DMS79 (cell line): Measurements from ENCODE around the gene CTNNA2.

ENCODE experiments used
- DNase-seq: peaks from one replicate; lab custom pipeline; 2025; lab: John Stamatoyannopoulos, UW

The CTNNA2 gene

DNA sequence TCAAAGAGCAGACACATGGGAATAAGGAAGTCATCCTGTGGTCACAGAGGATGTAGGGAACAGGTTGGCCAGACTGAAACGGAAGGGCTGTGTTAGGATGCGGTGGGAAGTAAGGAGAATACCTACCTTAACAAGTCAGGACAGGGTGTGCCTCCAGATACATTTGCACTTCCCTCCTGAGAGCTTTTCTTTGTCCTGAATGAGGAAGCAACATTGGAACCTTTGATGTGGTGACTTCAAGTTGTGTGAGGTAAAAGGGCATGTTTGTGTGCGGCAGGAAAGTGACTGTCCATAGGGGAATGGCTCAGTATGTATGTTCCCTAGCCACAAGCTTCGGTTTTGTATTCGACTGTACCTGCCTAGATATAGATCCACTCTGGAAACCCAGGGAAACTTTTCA is 816.6 kb downstream of the CTNNA2 start:
- DNase-seq = no peak

DNA sequence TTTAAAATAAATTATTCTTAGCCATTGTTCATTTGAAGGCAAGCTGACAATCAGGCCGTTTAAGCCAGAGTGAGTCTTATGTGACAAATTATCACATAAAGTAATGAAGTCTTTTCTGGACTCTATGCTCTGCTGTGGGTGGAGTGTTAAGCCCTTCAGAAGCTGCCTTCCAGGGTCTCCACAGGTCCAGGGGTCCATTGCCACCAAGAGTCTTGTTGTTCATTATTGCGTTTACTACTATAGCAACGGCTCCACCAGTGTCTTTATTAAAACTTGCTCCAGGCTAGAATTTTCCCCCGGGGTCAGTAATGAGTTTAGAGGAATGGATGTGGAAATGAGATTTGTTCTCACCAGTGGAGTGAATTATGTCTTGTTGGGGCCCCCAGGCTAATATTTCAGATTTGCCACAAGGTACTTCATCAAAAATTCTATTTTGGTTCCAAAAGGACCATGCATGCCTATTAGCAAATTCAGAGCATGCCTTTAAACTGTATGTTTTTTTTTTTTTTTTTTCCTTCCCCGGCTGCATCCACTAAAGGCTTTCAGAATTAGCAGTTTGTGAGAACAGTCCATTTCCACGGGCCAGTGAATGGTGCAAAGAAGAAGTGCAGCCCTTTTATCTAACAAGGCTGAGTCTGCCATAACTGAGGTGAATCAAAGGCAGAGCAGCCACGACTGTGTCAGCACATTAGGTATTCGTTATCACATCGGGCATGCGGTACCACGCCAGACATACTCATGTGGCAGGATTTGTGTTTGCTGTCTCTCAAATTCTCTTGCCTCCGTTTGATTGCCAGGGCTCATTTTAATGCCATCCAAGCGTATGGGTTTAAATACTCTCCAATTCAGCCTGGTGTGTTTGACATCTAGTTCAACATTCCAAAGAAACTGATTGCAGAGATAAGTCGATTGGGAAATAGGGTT is 817.9 kb downstream of the CTNNA2 start:
- DNase-seq = no peak

DNA sequence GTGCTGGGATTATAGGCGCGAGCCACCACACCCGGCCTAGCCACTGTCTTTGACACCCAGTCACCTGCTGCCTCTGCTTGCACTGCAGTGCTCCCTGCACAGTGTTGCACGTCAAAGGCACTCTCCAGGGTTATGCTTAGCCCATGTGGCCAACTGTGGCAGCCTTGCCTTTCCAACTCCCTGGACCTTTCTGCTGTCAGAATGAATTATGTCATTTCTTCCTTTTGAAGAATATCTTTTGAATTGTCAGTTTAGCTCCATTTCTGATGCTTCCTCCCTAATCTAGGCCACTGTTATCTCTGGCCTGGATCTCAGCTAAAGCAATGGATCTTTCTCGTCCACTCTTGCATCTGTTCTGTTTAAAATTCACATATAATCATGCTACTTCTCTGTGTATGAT is 821.0 kb downstream of the CTNNA2 start:
- no peak for DNase-seq

DNA sequence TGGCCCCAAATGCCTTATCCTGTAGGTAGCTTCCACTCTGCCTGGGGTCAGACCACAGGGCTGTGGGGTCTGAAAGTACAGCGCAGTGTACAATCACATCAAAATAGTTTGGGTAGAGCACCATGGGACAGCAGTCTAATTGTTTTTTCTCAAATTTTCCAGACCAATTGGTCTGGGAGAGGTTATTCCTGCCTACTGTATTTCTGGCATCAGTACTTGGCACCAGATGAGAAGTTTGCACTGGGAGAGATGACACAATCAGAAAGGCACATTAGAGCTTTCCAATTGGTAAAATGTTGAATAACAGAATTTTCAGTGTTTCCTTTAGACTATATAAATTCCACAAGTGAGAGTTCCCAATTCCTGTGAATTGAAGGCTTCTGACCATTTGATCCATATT is 822.6 kb downstream of the CTNNA2 start:
- DNase-seq = no peak

DNA sequence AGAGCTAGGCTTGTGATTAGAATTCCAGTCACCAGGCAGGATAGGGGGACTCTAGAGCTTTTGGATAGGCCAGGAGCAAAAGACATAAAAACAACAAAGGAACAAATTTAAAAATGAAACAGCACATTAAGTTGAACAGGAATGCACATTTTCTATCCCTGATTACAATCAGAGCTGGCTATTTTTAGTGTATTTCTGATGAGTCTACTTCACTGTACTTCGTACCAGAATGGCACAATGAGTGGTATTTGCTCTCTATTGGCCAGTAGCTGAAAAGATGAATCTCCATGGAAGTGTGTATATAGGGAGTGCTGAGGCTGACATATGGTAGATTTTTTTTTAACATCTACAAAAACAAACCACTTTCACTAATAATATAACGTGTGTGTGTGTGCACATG is 825.9 kb downstream of the CTNNA2 start:
- no peak for DNase-seq

DNA sequence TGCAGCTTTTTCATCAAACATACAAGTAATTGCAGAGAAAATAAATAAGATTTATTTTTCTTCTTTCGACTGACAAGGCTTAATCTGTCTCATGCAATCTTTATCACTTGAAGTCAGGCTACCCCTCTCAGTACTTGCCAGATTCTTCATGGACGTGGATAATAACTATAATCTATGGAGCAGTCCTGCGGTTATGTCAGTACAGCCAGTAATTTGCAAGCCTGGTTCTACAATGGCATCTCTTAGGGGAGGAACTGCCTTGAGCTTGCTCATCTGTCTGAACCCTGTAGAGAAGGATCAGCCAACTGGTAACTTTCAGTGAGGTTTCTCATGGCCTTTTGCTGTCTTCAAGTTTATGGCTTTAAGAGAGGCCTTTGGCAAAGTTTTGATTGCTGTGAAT is 827.2 kb downstream of the CTNNA2 start:
- no peak for DNase-seq

DNA sequence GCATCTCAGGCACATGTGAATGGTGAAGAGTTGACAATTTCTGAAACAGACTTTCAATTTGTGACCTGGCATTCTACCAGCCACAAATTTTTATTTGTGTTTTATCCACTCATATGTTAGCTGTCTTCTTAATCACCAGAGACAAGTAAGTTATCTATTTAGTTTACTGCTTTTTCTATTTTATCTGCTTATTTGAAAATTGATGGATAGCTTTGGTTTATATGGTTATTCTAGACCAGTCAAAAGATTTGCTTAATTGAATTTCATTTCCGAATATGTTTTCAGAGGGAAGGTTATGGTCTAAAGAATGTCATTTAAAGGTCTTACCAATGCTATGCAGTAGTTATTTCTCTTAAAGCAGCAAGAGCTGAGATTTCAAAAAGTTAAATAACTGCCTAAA is 835.2 kb downstream of the CTNNA2 start:
- DNase-seq = no peak

DNA sequence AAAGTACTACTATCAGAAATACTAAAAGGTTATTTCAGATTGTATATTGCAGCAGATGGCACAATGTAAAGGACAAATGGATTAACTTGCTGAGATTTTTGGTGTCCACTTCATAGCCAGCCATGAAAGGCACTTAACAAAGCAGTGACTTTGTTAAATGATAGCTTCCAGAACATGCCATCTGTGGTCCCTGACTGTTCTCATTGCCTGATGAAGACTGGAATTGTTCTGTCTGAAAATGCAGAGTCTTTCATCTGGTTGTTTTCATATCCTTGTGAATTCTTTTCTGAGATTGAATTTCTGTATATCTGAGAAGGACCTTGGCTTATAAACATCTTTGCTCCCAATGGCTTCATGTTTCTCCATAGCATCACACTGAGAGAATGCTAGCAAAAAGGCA is 836.1 kb downstream of the CTNNA2 start:
- DNase-seq = no peak

DNA sequence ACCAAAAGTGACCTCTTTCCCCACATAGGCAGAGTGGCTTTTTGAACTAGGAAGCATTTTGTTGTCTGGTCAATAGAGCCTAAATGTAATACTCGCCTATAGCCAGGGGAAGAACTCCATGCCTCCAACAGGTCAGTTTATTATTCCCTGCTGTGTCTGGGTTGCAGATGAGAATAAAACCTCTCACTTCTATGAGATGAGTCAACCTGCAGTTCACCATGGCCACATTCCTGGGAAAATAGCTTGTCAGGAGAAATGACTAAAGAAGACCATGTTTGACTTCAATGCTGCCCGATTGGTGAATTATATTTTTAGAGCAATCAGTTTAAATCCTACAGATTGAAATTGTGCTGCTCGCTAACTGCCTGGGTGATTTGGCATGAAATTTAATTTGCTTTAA is 838.4 kb downstream of the CTNNA2 start:
- DNase-seq = no peak

DNA sequence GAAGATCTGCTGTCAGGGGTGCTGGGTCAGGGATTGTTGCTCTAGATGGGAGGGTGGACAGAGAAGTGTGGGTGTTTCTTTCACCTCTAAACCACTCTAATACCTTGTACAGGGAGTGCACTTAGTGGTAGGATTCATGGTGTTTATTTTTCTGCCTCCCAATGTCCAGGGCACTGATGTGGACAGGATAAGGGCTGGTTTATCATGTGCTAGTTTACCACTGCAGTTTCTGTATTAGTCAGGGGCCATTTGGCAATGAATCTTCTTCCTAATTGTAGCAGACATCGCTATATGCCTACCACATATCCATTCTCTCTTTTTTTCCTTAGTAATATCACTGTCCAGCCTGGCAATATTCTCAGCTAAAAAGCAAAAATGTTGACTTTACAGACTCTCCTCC is 842.0 kb downstream of the CTNNA2 start:
- no peak for DNase-seq

DNA sequence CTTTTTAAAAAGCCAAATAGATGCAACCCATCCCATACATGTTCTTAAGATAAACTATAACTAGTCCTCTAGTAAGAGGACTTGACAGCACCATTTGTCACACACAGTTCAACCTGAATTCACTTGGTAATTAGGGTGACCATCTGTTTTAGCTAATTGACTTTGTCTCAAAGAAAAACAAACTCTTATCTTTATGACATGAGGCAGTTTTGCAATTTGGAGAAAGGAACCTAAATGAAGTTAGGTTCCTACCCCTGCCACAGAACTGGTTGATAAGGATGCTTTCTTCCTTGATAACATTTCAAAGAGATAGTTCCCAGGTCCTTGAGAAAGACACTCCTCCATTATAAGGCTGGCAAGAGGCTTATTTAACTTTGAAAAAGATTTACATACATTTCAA is 849.1 kb downstream of the CTNNA2 start:
- no peak for DNase-seq

DNA sequence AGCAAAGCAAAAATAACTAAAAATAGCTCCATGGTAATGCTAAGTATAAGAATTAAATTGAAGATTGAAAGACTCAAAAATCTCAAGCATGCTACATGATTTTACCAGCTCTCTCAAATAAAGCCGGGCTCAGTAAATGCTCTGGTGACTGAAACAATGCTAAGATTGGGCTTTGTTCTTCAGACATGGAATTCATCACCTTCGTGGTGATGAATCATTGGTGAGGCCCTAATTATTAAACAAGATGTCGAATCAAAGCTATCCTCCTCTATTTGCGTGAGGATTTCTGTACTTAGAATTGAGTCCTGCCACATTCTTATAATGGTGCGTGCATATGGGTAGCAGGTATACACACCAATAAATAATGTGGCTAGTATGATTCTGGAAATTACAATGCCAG is 850.5 kb downstream of the CTNNA2 start:
- no peak for DNase-seq

DNA sequence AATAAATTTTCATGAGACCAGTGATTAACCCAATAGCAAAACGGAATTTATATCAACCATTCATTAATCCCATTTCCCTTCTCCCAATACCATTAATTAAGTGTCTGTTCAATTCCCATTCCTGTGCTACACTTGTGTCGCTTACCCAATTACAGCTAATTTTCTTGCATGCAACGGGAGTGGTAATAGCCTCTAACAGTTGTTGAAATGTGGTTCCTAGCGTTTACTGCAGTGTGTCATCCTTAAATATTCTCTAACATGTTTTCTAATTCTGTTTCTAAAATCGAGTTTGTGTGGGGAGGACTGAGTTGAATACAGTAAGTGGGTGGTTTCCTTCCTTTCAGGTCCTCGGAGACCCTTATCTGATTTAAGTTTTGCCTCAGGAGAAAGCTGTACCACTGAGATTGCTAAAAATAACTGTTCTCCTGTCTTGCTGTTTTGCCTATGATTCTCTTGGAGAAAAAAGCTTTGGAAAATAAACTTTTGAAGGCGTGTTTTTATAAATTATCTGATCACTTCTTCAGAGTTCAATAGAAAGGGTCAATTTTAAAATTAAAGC is 851.0 kb downstream of the CTNNA2 start:
- no peak for DNase-seq

DNA sequence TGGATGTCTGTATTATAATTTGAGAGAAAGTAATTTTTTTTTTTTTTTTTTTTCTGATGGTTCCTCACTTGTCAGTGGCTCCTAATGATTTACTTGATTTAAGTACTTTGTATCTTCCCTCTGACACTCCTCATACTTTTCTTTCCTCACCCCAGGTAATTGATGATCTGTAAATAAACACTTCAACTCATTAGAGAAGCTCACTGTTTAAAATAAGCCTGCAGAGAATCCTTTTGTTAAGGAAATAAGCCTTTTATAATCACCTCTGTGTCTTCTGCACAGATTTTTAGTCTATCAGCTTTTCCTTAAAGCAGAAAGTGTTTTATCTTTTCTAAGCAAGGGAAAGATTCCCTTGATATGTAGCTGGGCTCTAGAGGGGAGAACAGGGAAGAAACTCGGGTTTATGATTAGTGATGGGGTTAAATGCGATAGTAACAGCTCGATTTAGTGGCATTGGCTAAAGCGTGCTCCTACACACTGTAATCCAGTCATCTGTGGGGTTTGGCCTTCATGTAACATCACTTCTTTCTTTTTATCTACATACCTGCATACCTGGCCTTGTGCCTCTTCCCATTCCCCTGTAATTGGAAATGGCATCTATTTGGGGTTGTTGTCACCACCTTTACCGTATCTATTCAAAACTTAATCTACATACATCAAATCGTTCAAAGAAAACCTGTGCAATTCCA is 851.8 kb downstream of the CTNNA2 start:
- DNase-seq = no peak

DNA sequence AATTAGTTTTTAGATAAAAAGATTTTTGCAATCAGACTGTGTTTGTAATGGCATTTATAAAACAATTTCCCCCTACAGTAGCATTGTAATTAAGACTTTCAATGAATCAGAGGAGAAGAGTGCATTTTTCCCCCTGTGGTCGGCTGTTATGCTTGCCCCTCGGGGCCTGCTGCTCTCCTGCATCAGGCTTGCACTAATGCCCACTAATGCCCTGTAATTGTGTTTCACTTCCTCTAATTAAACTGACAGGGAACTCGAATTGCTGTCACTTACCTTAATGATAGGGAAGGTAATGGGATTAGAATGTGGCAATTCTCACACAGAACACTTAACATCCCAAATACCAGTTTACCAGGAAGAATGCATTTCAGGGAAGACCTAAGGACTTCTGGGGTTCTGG is 852.9 kb downstream of the CTNNA2 start:
- DNase-seq = no peak

DNA sequence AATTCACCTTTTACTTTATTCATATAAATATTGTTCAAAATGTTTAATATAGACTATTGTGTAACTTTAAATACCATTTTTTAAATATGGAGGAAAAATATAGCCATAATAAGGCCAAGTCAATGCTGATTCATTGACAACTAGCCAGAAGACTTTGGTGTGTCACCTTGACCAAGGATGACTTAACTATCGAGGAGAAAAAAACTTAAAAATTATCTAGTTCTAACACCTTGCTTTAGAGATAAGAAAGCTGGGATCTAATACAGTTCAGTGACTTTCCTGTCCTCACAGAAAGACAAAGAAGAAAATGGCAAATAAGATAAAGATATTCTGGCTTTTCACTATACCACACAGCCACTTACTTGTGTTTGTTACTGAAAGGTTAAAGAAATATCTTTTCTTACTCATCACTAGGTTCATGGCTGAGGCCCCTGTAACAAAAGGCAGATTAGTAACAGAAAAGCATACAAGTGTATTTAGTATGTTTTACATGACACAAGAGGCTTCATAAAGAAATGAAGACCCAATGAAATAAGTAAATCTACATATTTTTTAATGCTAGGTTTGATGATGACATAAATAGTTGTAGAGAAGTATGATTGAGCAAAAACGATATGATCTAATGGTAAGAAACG is 857.6 kb downstream of the CTNNA2 start:
- DNase-seq = no peak

DNA sequence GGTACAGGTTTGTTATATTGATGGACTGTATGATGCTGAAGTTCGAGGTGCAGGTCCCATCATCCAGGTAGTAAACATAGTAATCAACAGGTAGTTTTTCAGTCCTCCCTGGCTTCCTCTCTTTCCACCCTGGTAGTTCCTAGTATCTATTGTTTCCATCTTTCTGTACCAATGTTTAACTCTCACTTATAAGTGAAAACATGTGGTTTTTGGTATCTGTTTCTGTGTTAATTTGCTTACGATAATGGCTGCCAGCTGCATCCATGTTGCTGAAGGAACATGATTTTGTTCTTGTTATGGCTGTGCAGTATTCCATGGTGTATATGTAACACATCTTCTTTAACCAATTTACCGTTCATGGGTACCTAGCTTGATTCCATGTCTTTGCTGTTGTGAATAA is 861.3 kb downstream of the CTNNA2 start:
- DNase-seq = no peak

DNA sequence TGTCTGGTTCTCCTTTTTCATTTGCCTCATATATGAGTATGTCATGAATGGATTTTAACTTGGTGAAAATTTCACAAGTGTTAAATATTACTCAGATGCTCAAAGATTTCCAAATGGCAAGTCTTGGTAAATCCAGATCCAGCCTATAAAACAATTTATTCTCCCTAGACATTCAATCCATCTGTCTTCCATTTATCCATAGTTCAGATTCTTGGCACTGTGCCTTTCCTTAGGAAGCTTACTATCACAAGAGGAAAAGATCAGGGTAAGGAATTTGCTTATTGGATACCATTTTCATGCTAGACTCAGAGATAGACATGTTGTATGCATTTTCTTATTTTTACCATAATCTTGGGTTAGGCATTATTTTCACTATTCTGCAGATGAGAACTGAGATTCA is 864.2 kb downstream of the CTNNA2 start:
- no peak for DNase-seq

DNA sequence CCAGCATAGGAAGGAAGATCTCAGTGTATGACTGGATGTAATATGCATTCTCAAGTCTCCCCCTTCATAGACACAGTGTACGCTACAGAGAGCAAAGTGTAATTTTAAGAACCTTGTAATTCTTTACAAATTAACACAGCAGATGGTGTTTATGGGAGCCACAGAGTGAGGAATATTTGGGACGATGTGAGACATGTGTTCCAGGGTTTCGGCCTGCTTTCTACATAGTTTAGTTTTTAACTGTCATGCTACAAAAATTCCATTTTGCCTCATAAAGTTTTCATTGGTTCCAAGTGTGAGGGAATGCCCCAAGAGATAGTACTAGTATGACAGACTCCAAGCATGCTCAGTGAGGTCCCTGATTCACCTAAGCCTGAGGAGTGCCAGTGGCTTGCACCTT is 867.9 kb downstream of the CTNNA2 start:
- DNase-seq = no peak

DNA sequence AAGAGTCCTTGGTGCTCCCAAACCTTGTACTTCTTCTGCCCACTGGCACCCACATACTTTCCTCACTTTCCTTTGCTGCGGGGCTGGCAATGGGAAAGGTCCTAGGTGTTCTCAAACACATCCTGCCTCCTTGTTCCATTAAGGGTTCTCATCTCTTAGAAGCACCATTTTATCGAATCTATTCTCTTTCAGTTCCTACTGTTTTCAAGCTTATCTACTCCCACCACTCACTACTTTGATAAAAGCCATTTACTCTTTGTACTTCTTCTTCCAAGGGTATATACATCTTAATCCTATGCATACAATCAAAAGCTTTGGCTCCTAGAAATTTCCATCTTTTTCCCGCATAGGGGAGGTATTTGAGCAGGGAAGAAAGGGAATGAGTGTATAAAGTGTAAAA is 868.8 kb downstream of the CTNNA2 start:
- DNase-seq = no peak

DNA sequence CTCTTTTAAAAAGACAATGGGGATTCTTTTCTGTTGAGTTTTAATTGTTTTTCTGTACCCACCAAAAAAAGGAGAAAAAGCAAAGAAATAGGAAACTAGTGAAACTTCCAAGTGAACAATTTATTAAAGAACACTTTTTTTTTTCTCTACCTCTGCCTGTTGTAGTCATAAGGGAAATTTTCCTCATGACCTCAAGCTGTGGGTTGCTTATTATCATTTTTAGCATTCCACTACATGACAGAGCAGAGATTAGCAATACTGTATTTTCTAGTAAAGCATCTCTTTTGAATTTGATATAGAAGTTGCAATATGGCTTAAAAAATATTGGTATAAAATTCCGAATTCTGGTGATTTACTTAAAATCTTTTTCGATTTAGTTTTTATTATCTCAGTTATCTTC is 879.6 kb downstream of the CTNNA2 start:
- DNase-seq = no peak

DNA sequence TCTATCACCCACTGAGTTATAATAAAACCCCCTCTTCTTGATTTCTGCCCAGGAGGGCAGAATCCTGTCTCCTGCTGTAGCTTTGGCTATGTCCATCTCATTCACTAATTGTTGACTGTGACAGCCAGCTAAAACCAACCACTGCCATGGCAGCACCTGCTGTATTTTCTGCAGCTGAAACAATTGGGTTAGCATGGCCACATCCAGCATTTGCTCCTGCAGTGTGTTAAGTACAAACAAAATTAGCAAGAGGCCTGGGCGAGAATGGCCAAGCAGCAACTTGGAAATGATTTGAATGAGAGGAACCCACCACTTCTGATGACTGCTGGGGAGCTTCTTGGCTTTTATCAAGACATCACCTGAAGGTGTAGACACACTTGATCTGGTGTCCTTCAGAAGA is 881.1 kb downstream of the CTNNA2 start:
- no peak for DNase-seq

DNA sequence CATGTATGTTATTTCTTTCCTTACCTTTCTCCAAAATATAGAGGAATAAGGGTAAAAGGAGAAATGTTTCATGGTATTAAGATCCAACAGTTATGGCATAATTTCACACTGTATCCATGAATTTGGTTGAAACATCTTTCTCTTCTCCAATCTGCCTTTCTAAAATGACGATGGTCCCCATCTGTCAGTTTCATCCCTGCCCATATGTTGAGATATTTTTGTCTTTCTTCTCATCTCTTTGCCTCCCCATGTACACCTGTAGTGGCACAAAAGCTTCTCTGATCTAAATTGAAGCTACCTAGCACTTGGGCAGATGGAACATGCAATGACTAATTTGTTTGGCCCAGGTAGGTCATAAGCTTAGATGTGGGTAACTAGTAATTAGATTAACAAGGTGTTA is 882.4 kb downstream of the CTNNA2 start:
- no peak for DNase-seq
